Measurements from ENCODE around the gene FTO.

Gene FTO

GRCh38 chr16:54099627-54100026, 395.7 kb downstream of the FTO start:
- no peak for DNase-seq

- no peak for DNase-seq
Observed at GRCh38 chr16:54102888-54103866, 399.2 kb downstream of the FTO start.

GRCh38 chr16:54106057-54106456, 402.1 kb downstream of the FTO start:
- DNase-seq, result no peak

- no peak for DNase-seq
Observed at GRCh38 chr16:54107583-54108202, 403.7 kb downstream of the FTO start.

- DNase-seq, result no peak
Observed at GRCh38 chr16:54110016-54110981, 406.3 kb downstream of the FTO start.

GRCh38 chr16:54112451-54113206, 408.7 kb downstream of the FTO start:
- no peak for DNase-seq

- no peak for DNase-seq
Observed at GRCh38 chr16:54115558-54115957, 411.6 kb downstream of the FTO start.

GRCh38 chr16:54116124-54116655, 412.2 kb downstream of the FTO start:
- DNase-seq, result no peak

- no peak for DNase-seq
Observed at GRCh38 chr16:54118846-54119245, 414.9 kb downstream of the FTO start.

- no peak for DNase-seq
Observed at GRCh38 chr16:54120846-54121480, 417.0 kb downstream of the FTO start.

GRCh38 chr16:54121539-54122295, 417.8 kb downstream of the FTO start:
- no peak for DNase-seq

GRCh38 chr16:54123766-54124165, 419.8 kb downstream of the FTO start:
- no peak for DNase-seq

GRCh38 chr16:54125751-54126655, 422.0 kb downstream of the FTO start:
- no peak for DNase-seq

GRCh38 chr16:54126907-54127306, 423.0 kb downstream of the FTO start:
- no peak for DNase-seq

GRCh38 chr16:54128629-54129234, 424.8 kb downstream of the FTO start:
- DNase-seq, result no peak

GRCh38 chr16:54129810-54130209, 425.9 kb downstream of the FTO start:
- DNase-seq, result no peak

- no peak for DNase-seq
Observed at GRCh38 chr16:54135361-54136275, 431.7 kb downstream of the FTO start.

GRCh38 chr16:54136276-54136625, 432.3 kb downstream of the FTO start:
- DNase-seq, result no peak

Data from CD4-positive, alpha-beta T cell treated with Interleukin-4 for 4 hours (primary cell).